Inferior parietal cortex (tissue), 1 donor: ENCODE data around the gene HTT.
"Not testable (repeated sequence)": the region's sequence is repeated elsewhere in the genome, so short reads cannot be mapped to it uniquely, and the experiment has no call there.

Experiments
- DNase-seq: peaks from one replicate; pipeline ENCODE4 v3.0.0-alpha.2; 2016; ENCODE audit errors: extremely low spot score

Gene HTT

DNA sequence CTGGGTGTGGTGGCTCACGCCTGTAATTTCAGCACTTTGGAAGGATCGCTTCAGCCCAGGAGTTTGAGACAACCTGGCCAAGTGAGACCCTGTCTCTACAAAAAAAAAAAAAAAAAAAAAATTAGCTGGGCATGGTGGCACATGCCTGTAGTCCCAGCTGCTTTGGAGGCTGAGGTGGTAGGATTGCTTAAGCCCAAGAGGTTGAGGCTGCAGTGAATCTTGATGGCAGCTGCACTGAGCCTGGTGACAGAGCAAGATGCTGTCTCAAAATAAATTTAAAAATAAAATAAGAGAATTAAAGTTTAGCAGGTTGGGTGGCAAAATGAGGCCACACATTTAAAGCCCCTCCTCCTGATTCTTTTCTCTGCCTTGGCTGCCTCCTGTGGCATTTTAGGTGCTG lies 47.1 kb downstream of the HTT start:
- no peak for DNase-seq

DNA sequence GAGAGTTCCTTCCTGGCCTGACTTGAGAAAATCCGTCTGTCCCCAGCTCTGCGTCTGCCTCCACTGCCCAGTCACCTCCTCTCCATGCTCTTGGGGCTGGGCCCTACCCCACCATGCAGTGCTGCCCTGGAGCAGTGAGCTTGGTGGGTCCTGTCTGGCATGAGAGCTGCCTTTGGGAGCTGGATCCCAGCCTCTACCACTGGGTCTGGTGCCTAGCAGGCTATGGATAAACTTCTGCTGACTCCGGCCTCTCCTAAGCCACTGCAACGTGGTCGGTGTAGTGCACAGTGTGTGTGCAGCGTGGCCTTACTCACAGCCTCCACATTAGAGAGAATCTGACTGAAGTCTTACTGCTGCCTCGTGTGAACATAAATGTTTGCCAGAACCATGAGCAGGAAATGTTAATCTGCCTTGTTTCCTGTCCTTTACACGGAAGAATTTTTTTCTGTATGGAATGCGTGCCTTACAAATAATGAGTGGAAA lies 47.6 kb downstream of the HTT start:
- no peak for DNase-seq

DNA sequence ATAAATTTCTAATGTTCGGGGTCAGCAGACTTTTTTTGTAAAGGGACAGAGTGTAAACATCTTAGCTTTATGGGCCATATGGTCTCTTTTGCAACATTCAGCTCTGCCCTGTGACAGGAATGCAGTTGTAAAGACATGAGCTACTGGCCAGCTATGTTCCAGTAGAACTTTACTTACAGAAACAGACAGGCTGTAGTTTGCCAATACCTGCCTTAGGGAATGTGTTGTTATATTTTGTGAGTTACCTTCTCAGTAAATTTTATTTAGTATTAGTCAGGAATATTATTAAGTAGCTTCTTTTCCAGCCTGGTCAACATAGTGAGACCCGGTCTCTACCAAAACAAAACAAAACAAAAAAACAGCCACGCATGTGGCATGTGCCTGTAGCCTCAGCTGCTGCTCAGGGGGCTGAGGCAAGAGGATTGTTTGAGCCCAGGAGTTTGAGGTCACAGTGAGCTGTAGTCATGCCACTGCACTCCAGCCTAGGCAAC lies 48.7 kb downstream of the HTT start:
- no peak for DNase-seq

DNA sequence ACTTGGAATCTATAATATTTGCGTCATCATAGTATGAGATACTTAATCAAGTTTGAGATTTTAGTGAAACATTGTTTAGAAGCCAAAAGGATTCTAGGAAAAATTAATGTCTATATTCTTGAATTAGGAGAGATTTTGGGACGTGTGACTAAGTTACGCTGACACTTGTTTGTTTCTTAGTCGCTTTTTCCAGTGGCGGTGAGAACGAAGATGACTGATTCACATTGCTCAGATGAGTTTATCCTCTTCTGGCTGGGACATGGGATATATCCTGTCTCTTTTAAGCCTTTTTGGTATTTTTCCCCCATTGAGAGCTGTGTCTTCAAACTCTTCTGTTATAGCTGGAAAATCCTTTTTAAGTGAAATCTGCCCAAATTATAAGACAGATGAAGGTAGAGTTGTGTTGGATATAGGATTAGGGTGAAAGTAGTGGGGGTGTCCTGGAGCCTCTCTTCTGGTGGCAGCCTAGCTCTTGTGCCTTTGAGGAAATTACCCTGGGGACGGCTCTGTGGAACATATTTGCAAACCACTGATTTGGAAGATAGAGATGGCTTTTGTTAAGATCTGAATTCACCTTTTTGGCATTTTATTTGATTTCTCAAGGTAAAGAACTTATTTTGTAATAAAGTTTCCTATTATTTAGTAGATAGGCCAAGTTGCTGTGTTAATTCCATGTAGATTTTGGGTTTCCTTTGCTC lies 49.7 kb downstream of the HTT start:
- no peak for DNase-seq

DNA sequence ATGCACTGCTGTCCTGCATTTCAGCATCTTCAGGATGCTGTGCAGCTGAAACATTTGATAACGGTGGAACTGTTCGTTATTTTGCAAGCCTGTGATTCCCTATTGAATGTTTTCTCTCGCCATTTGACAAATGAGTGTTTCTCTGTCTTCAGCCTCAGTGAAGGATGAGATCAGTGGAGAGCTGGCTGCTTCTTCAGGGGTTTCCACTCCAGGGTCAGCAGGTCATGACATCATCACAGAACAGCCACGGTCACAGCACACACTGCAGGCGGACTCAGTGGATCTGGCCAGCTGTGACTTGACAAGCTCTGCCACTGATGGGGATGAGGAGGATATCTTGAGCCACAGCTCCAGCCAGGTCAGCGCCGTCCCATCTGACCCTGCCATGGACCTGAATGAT lies 52.6 kb downstream of the HTT start:
- no peak for DNase-seq

DNA sequence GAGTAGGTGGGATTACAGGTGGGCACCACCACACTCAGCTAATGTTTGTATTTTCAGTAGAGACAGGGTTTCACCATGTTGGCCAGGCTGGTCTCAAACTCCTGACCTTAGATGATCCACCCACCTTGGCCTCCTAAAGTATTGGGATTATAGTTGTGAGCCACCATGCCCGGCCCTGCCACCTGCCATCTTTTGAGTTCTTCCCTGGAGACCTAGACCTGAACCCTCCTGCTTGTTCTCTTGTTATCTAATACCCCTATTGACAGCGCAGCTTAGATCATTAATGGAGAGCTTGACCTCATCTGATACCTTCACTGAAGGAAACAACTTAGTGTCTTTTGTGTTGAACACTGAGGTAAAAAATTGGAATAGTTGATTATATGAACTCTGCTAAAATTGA lies 53.6 kb downstream of the HTT start:
- no peak for DNase-seq

DNA sequence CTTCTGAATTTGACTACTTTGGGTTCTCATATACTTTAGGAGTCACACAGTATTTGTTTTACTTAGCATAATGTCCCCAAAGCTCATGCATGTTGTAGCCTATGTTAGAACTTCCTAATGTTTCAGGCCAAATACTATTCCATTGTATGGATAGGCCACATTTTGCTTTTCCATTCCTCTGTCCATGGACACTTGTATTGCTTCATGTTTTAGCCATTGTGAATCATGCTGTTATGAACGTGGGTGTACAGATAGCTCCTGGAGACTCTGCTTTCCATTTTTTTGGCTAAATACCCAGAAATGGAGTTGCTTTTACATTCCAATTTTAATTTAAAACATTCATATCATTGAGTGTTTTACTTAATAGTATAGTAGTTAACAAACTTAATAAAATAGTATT lies 54.5 kb downstream of the HTT start:
- DNase-seq: no peak

DNA sequence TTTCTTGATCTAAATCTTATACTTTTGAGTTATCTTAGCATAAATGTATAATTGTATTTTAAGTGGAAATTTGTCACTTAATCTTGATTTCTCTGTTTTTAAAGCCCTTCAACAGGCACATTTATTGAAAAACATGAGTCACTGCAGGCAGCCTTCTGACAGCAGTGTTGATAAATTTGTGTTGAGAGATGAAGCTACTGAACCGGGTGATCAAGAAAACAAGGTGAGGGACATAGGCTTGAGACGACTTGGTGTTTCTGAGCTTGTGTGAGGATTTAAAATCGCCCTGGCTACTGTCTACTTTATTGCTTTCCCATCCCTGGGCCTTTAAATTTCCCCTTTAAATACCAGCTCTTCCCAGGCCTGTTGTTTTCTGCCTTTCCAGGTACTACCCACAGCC lies 55.7 kb downstream of the HTT start:
- no peak for DNase-seq

DNA sequence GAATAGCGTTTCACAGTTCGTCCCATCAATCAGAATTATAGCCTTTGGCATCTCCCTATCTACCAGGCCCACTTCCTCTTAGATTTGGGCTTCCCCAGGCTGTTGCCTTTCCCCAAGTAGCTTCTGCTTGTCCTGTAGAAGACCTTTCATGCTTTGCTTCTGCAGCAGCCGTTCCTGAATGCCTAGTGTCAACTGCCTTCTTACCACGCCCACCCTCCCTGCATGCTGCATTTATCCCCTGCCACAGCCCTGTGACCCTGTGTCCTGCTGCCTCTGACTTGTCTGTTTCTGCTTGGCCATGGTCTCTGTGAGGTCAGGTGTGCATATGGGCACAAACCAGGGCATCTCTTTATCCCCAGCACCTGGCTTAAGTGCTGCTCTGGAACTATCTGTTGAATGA lies 56.3 kb downstream of the HTT start:
- no peak for DNase-seq

DNA sequence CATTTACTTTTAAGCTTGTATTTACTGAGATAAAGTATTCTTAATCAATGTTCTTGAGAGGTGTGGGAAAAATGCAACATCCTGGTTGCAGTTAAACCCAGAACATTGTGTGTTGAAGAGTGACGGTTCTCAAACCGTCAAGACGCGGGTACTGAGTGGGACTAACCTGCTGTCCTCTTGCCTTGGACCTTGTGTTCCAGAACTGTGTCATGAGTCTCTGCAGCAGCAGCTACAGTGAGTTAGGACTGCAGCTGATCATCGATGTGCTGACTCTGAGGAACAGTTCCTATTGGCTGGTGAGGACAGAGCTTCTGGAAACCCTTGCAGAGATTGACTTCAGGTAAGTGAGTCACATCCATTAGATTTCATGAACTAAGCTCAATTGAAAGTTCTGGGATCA lies 59.7 kb downstream of the HTT start:
- no peak for DNase-seq

DNA sequence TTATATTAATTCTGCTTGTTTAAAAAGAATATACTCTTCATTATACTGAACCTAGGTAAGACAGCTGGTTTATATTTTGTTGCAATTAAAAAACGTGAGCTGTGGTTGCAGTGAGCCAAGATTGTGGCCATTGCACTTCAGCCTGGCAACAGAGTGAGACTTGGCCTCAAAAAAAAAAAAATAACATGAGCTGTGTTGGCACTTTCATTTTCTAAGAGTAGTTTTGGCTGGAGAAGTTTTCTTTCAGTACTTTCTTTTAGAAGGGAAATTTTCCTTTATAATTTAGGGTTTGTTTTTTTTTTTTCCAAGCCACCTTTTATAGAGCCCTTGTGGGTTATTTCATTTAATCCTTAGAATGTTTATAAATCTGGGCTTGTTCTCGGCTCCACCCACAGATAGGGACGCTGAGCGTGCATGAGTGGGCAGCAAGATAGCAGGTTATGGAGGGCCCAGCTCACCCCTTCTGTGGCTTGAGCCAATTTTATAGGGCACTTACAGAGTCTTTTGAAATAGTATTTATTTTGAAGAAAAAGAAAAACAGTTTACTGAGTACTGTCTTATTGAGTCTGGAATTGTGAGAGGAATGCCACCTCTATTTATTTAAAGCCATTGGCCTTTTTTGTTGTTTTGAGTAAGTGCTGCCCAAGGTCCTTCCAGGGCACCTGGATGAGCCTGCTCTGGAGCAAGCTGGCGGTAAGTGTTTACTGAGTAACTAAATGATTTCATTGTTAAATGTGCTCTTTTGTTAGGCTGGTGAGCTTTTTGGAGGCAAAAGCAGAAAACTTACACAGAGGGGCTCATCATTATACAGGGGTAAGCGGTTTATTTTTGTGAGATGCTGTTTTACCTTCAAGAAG lies 60.9 kb downstream of the HTT start:
- DNase-seq: no peak

DNA sequence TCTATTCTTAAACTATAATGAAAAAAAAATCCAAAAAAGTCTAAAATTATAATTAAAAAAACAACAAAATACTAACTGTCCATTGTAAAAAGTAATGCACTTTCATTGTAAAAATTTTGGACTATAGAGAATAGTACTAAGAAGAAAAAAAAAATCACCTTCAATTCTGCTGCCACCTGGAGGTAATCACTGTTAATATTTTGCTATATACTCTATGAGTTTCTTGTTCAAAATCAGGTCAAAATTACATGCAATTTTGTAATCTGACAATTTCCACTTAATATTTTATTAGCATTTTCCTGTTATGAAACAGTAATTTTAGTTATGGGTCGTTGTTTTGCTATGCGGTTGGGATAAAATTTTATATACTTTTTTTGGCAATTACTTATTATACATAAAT lies 62.0 kb downstream of the HTT start:
- DNase-seq: no peak

DNA sequence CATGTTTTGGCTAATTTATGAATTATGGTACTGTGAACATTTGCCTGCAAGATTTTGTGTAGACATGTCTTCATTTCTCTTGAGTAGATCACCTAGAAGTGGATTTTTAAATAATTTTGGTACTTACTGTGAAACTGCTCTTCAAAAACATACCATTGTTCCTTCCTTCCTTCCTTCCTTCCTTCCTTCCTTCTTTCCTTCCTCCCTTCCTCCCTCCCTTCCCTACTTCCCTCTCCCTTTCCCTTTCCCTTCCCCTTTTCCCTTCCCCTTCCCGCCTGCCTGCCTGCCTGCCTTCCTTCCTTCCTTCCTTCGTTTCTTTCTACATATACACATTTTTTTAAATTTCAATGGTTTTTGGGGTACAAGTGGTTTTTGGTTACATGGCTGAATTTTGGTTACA lies 63.4 kb downstream of the HTT start:
- no peak for DNase-seq

DNA sequence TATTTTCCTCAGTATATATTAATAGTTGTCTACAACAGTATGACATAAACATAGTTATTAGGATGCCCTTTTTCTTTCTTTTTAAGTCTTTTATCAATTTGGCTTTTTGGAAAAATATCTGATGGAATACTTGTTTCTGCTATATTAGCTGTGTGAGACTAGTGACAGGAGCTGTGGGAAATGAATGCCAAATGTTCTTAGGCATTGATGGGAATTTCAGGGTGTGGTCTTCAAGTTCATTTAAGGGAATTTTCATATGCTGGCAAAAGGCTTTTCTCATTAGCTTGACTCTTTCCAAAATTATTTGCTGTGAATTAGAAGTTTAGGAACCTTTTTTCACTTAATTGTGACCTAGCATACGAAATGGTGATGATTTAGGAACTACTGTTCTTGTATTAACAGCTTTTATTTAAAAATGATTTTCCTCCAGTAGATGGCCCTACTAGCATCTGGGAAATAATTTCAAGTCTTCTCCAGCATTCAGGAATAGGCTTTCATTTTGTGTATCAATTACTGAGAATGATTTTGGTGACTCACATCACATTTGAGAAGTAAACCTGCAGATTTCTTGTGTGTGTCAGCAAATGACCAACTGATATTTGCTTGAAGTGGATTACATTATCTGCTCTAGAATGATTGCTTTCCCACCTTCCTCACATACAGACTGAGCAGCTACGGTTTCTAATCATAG lies 70.9 kb downstream of the HTT start:
- DNase-seq: no peak

DNA sequence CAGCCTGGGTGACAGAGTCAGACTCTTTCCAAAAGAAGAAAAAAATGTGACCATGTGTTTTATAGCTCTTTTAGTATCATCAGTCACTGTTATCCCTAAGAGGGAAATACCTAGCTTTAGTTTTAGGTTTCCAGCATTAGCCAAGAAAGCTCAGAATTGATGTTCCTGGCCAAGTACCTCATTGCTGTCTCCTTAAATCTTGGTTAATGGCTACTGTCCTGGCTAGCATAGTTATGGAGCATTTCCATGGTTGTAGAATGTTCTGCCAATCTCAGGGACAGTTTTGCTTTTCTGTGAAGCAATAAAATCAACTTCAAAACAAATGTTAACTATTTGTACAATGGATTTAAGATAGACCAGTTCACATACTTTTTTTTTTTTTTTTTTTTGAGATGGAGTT lies 74.4 kb downstream of the HTT start:
- DNase-seq: no peak

DNA sequence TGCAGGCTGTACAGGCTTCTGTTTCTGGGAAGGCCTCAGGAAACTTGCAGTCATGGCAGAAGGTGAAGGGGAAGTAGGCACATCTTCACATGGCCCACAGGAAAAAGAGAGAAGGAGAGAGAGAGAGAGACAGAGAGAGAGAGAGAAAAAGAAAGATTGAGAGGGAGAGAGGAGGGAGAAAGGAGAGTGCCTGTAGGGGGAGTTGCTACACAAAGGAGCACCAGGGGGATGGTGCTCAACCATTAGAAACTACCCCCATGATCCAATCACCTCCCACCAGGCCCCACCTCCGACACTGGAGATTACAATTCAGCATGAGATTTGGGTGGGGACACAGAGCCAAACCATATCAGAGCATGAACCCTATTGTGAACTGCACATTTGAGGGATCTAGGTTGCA lies 76.8 kb downstream of the HTT start:
- DNase-seq: not testable (repeated sequence)

DNA sequence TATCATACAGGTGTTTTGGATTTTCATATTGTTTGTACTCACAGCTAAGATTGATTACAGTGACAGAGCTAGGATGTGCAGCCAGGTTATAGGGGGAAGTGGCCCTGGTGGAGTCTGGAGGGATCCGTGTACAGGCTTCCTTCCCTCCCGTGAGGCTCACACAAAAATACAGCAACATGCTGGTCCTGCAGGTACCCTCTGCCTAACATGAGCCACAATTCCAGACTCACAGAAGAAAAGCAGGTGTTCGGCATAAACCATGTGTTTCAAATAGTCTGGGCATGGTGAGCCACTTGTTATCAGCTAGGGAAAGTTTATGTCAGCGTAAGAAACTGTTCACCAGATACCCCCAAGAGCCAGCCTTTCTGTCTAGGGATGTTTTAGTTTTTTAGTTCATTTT lies 82.9 kb downstream of the HTT start:
- no peak for DNase-seq

DNA sequence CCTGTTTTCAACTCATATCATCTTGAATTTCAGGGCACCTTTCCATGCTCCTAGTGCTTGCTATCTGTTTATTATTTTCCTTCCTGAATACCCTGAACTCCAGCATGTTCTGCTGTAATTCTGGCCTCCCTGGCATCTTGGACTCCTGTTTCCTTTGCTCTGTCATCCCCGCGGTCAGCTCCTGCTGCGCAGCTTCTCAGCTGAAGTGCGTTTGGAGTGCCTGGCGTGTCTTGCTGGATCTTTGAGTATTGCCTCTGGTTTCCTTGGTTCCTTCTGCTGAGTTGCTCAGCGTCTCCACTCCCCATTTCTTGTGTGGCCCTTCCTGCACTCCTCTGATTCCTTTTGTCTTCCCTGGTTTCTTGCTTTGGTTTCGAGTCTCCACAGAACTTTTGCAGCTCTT lies 84.4 kb downstream of the HTT start:
- DNase-seq: no peak

DNA sequence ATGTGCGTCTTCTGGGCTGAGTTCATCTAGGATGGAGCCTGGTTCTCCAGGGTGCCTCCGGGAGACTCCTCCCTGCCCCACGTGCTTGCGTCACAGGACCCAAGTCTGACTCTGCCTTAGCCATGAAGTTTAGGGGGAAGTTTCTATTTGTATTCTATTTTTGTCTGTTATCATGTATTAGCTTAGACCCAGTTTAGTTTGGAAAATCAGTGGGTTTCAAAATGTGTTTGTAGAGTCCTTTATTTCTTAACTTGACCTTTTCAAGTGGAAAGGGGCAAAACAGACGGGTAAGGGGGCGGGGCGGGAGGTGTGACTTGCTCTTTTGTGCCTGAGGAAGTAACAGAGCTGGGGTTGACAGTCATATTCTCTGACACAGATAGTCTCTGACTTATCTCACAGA lies 86.0 kb downstream of the HTT start:
- DNase-seq: no peak

DNA sequence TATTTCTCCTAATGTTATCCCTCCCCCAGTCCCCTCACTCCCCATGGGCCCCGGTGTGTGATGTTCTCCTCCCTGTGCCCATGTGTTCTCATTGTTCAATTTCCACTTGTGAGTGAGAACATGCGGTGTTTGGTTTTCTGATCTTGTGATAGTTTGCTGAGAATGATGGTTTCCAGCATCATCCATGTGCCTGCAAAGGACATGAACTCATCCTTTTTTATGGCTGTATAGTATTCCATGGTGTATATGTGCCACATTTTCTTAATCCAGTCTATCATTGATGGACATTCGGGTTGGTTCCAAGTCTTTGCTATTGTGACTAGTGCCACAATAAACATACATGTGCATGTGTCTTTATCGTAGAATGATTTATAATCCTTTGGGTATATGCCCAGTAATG lies 86.6 kb downstream of the HTT start:
- not testable (repeated sequence) for DNase-seq

DNA sequence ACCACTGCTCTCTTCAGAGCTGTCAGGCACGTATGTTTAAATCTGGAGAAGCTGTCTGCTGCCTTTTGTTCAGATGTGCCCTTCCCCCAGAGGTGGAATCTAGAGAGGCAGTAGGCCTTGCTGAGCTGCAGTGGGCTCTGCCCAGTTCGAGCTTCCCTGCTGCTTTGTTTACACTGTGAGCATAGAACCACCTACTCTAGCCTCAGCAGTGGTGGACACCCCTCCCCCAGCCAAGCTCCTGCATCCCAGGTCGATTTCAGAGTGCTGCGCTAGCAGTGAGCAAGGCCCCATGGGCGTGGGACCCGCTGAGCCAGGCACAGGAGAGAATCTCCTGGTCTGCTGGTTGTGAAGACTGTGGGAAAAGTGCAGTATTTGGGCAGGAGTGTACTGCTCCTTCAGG lies 92.0 kb downstream of the HTT start:
- DNase-seq: not testable (repeated sequence)

DNA sequence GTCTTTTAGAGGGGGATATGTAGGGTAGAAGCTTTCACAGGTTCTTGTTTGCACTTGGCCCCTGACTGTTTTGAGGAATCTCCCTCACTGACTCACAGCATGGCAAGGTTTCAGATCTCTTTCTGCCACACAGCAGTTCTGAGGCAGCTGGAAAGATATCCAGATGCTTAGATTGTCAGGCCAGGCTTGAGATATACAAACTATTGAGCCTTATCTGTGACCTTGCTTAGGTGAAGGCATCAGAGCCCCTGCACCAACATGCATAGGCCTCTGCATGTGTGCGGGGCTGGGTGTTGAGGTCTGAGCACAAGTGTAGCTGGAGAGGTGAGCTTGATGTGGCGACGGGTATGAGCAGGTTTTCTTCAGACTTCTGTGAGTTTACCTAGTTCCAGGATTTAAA lies 93.5 kb downstream of the HTT start:
- DNase-seq: no peak
